ENCODE measurements around the gene FAT4.

GRCh38 chr4:125316401-125316790 is 1.6 kb downstream of the FAT4 start:
- no peak for TF ChIP-seq POLR2A (IDR thresholded peaks at IDR 0.05; ENCODE audit: low read depth)
- no peak for TF ChIP-seq CTCF (IDR thresholded peaks at IDR 0.05)
- no peak for TF ChIP-seq POLR2AphosphoS5 (IDR thresholded peaks at IDR 0.05)
- TF ChIP-seq EP300 (IDR thresholded peaks at IDR 0.05), result no peak
